ENCODE measurements around the gene HERC6. TPM values are rescaled to one million over a fixed set of nuclear protein-coding genes. Genes with fewer than 3 reads are reported as not detected.
"Not testable (repeated sequence)": the region's sequence is repeated elsewhere in the genome, so short reads cannot be mapped to it uniquely, and the experiment has no call there.

HERC6 gene
- total RNA-seq, 1 donor from 2014 or later = 32.7 TPM

- Histone ChIP-seq H3K4me1 (no peaks in the 10 kb centered on the region), H3K27me3 (no peaks in the 10 kb centered on the region), H3K27ac (no peak overlapping the region), H3K4me3 (no peak overlapping the region), H3K9me3 (no peaks in the 10 kb centered on the region), H3K36me3 (peaks cover 6 to 10% of the 10 kb centered on the region in 2 donors)
- intact Hi-C loops (cut with DNase I) = no loop called here
- TF ChIP-seq CTCF (IDR thresholded peaks at IDR 0.05) = no peak
- DNase-seq (ENCODE audit: low spot score in 2 of 2) = no peak
Measured at GRCh38 chr4:88435987-88436693, 57.5 kb downstream of the HERC6 start.

- H3K27ac ChIP-seq; H3K9me3 ChIP-seq; DNase-seq (ENCODE audit: low spot score in 2 of 2); intact Hi-C loops (cut with DNase I); H3K4me3 ChIP-seq; H3K36me3 ChIP-seq; H3K27me3 ChIP-seq; H3K4me1 ChIP-seq: not testable (repeated sequence)
Measured at GRCh38 chr4:88437873-88438272, 59.2 kb downstream of the HERC6 start.

DNA sequence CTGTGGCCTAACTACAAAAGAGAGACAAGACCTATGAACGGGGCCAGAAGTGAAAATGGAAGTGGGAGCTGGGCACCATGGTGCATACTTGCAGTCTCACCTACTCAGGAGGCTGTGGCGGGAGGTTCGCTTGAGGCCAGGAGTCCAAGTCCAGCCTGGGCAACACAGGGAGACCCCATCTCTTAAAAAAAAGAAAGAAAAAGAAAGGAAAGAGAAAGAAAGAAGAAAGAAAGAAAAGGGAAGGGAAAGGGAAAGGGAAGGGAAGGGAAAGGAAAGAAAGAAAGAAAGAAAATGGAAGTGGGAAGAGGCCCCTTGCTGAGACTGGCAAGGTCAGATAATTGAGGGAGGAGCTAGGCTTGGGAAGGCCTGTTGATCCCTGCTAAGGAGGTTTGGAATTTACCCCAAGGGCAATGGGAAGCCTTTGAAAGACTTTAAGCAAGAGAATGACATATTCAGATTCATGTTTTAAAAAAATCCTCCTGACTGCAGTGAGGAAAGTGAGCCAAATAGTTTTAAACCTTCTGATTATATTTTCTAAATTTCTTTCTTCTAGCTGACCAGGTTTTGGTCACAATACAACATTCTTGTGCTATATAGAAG, 60.6 kb downstream of the HERC6 start:
- H3K9me3 ChIP-seq = no peaks in the 10 kb centered on the region
- H3K36me3 ChIP-seq = no peaks in the 10 kb centered on the region
- H3K27ac ChIP-seq = no peak overlapping the region
- no peak for TF ChIP-seq CTCF (IDR thresholded peaks at IDR 0.05)
- DNase-seq (ENCODE audit: low spot score in 2 of 2) = no peak
- no peaks in the 10 kb centered on the region for H3K27me3 ChIP-seq
- intact Hi-C loops (cut with DNase I) = no loop called here
- no peak overlapping the region for H3K4me3 ChIP-seq
- H3K4me1 ChIP-seq = no peaks in the 10 kb centered on the region

DNA sequence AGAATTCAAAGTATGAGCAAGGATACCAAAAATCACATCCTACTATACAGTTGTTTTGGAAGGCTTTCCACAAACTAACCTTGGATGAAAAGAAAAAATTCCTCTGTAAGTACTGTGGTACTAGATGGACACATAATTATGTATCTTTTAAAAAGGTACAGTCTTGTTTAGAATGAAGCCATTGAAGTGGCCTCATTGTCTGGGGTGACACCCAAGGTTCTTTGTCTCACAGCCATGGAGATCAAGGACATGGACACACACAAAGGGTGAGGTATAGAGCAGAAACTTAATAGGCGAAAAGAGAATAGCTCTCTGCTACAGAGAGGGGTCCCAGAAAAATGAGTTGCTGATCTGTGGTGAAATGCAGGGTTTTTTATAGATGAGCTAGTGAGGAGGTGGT, 61.5 kb downstream of the HERC6 start:
- intact Hi-C loops (cut with DNase I) = no loop called here

GRCh38 chr4:88441696-88442095, 63.0 kb downstream of the HERC6 start:
- no peaks in the 10 kb centered on the region for H3K4me1 ChIP-seq
- no peak for TF ChIP-seq CTCF (IDR thresholded peaks at IDR 0.05)

More for the DNA sequence above, 61.5 kb downstream of the HERC6 start:
- no peak overlapping the region for H3K27ac ChIP-seq
- H3K36me3 ChIP-seq = no peaks in the 10 kb centered on the region
- TF ChIP-seq CTCF (IDR thresholded peaks at IDR 0.05) = no peak
- no peaks in the 10 kb centered on the region for H3K4me1 ChIP-seq
- no peaks in the 10 kb centered on the region for H3K27me3 ChIP-seq
- H3K4me3 ChIP-seq = no peak overlapping the region
- H3K9me3 ChIP-seq = no peaks in the 10 kb centered on the region
- DNase-seq (ENCODE audit: low spot score in 2 of 2) = no peak

DNA sequence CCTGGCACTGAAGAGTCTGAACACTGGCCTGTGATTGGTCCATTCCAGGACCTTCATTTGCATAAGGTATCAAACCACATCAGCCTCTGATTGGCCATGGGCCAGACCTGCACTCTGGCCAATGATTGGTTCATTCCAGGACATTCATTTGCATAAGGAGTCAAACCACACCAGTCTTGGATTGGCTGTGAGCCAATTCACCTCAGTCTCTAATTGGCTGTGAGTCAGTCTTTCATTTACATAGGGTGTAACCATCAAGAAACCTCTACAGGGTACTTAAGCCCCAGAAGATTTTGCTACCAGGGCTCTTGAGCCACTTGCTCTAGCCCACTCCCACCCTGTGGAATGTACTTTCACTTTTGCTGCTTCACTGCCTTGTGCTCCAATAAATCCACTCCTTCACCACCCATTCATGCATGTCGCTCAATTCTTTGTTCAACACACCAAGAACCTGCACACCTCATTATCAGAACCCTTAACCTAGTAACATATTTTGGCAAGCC, 64.1 kb downstream of the HERC6 start:
- Histone ChIP-seq H3K4me1 (no peaks in the 10 kb centered on the region), H3K27me3 (no peaks in the 10 kb centered on the region), H3K9me3 (no peaks in the 10 kb centered on the region), H3K27ac (no peak overlapping the region), H3K4me3 (no peak overlapping the region), H3K36me3 (no peaks in the 10 kb centered on the region)
- no peak for DNase-seq (ENCODE audit: low spot score in 2 of 2)
- TF ChIP-seq CTCF (IDR thresholded peaks at IDR 0.05) = no peak
- intact Hi-C loops (cut with DNase I) = no loop called here

More at GRCh38 chr4:88441696-88442095, 63.0 kb downstream of the HERC6 start:
- Histone ChIP-seq H3K4me3 (no peak overlapping the region), H3K9me3 (no peaks in the 10 kb centered on the region), H3K27me3 (no peaks in the 10 kb centered on the region), H3K36me3 (no peaks in the 10 kb centered on the region), H3K27ac (no peak overlapping the region)
- intact Hi-C loops (cut with DNase I) = no loop called here
- no peak for DNase-seq (ENCODE audit: low spot score in 2 of 2)
